Neuronal stem cell (in vitro differentiated cells): ENCODE results near the gene TPRA1.

Experiments used
- DNase-seq: peaks from one replicate; pipeline ENCODE4 v3.0.0-alpha.2; 2013; ENCODE audit warnings: low spot score
- H2AFZ ChIP-seq: one replicate; pipeline ENCODE4 v1.6.1; 2013; ENCODE audit warnings: mild to moderate bottlenecking, low read length, inconsistent platforms
- H2AK5ac ChIP-seq: 2 replicates; pipeline ENCODE4 v1.6.1; 2013; ENCODE audit warnings: low read depth, mild to moderate bottlenecking, inconsistent platforms, low read length, moderate library complexity, mixed read lengths
- H2BK120ac ChIP-seq: 2 replicates; pipeline ENCODE4 v1.6.1; 2013; ENCODE audit warnings: low read depth, mild to moderate bottlenecking, inconsistent platforms, low read length, moderate library complexity, mixed read lengths
- H2BK12ac ChIP-seq: one replicate; pipeline ENCODE4 v1.6.1; 2013; ENCODE audit warnings: low read length, inconsistent platforms
- H2BK15ac ChIP-seq: 2 replicates; pipeline ENCODE4 v1.6.1; 2013; ENCODE audit warnings: mild to moderate bottlenecking, low read length, inconsistent platforms, mixed read lengths
- H2BK5ac ChIP-seq: one replicate; pipeline ENCODE4 v1.6.1; 2013; ENCODE audit warnings: inconsistent platforms, mild to moderate bottlenecking, low read length, moderate library complexity
- H3K14ac ChIP-seq: one replicate; pipeline ENCODE4 v1.6.1; 2013; ENCODE audit warnings: low read length, inconsistent platforms
- H3K18ac ChIP-seq: 2 replicates; pipeline ENCODE4 v1.6.1; 2013; ENCODE audit warnings: low read length, inconsistent platforms
- H3K23ac ChIP-seq: 2 replicates; pipeline ENCODE4 v1.6.1; 2013; ENCODE audit warnings: low read depth, mild to moderate bottlenecking, mixed read lengths, low read length, inconsistent platforms; ENCODE audit not compliant: poor library complexity
- H3K27ac ChIP-seq: replicated peaks from 3 replicates; pipeline ENCODE4 v1.5.1; 2013; ENCODE audit warnings: low read length, inconsistent platforms
- H3K27me3 ChIP-seq, 3 experiments: 2 replicates each; pipeline ENCODE4 v1.6.1; 2013; ENCODE audit warnings: low read length in 3 of 3, mild to moderate bottlenecking in 2 of 3, inconsistent platforms in 1 of 3, low read depth in 1 of 3, mixed read lengths in 1 of 3, moderate library complexity in 1 of 3; ENCODE audit not compliant: control insufficient read depth in 3 of 3, insufficient read depth in 3 of 3
- H3K36me3 ChIP-seq, 2 donors: replicated peaks in 1 of 2; 2 replicates each; pipeline ENCODE4 v1.6.1; 2013; ENCODE audit warnings: low read length in 2 of 2; ENCODE audit not compliant: control insufficient read depth in 2 of 2, insufficient read depth in 2 of 2
- H3K4ac ChIP-seq: 2 replicates; pipeline ENCODE4 v1.6.1; 2013; ENCODE audit warnings: inconsistent platforms, mild to moderate bottlenecking, low read length, moderate library complexity
- H3K4me1 ChIP-seq, 2 donors: 1 replicate in 1 of 2; 2 replicates in 1 of 2; pipeline ENCODE4 v1.6.1; 2013; ENCODE audit warnings: low read length in 2 of 2, low read depth in 1 of 2; ENCODE audit not compliant: control insufficient read depth in 2 of 2, insufficient read depth in 1 of 2
- H3K4me2 ChIP-seq: one replicate; pipeline ENCODE4 v1.6.1; 2013; ENCODE audit warnings: mild to moderate bottlenecking, low read length, inconsistent platforms; ENCODE audit not compliant: insufficient read depth, poor library complexity, severe bottlenecking
- H3K4me3 ChIP-seq, 2 donors: 2 replicates each; pipeline ENCODE4 v1.5.1; 2013; ENCODE audit warnings: low read length in 2 of 2, mild to moderate bottlenecking in 2 of 2, inconsistent platforms in 1 of 2, moderate library complexity in 1 of 2
- H3K79me1 ChIP-seq: one replicate; pipeline ENCODE4 v1.6.1; 2013; ENCODE audit warnings: low read depth, mild to moderate bottlenecking, inconsistent platforms, low read length, moderate library complexity
- H3K9ac ChIP-seq: one replicate; pipeline ENCODE4 v1.6.1; 2013; ENCODE audit warnings: mild to moderate bottlenecking, low read depth, low read length, inconsistent platforms; ENCODE audit not compliant: poor library complexity
- H3K9me3 ChIP-seq, 2 donors: replicated peaks in 1 of 2; 2 replicates each; pipeline versions ENCODE3 to v1.6.1; 2013; ENCODE audit warnings: low read length in 2 of 2, mild to moderate bottlenecking in 2 of 2, inconsistent platforms in 1 of 2, low read depth in 1 of 2, mixed read lengths in 1 of 2, moderate library complexity in 1 of 2; ENCODE audit not compliant: control insufficient read depth in 2 of 2, insufficient read depth in 1 of 2
- H4K8ac ChIP-seq: one replicate; pipeline ENCODE4 v1.6.1; 2013; ENCODE audit warnings: low read depth, mild to moderate bottlenecking, inconsistent platforms, low read length, moderate library complexity
- H4K91ac ChIP-seq: one replicate; pipeline ENCODE4 v1.6.1; 2013; ENCODE audit warnings: low read length, low read depth, mild to moderate bottlenecking, inconsistent platforms; ENCODE audit not compliant: poor library complexity
- WGBS, 2 donors: extraction: QIAGEN DNeasy Blood & Tissue Kit; methylation state at CpG; one replicate each; pipeline ENCODE4 v1.1.7; 2013; ENCODE audit warnings: missing lambda C conversion rate in 2 of 2, mixed read lengths in 1 of 2; ENCODE audit not compliant: insufficient read length in 2 of 2, insufficient replicate concordance in 1 of 2; ENCODE audit errors: extremely low coverage in 2 of 2; 5-methylcytosine and 5-hydroxymethylcytosine counted together

The TPRA1 gene

GRCh38 chr3:127637546-127637945 is 47.0 kb upstream of the TPRA1 start:
- Histone ChIP-seq H3K4me2 (no peak overlapping the region), H3K27me3 (no peaks in the 10 kb centered on the region), H3K9ac (no peak overlapping the region), H2BK5ac (no peak overlapping the region), H4K8ac (no peak overlapping the region), H3K4me1 (no peaks in the 10 kb centered on the region), H4K91ac (no peak overlapping the region), H2AK5ac (no peak overlapping the region), H2AFZ (no peak overlapping the region), H3K4me3 (no peak overlapping the region), H3K4ac (no peak overlapping the region), H3K18ac (no peak overlapping the region), H3K23ac (no peak overlapping the region), H3K14ac (no peak overlapping the region), H3K79me1 (no peaks in the 10 kb centered on the region), H2BK15ac (no peak overlapping the region), H2BK12ac (no peak overlapping the region), H3K27ac (no peak overlapping the region), H3K9me3 (no peaks in the 10 kb centered on the region), H3K36me3 (peaks cover 2 to 28% of the 10 kb centered on the region in 2 donors), H2BK120ac (no peak overlapping the region)
- no peak for DNase-seq
- no CpG with 5 or more reads among the region's 3 CpGs for WGBS, 2 donors

GRCh38 chr3:127634653-127635052 is 44.1 kb upstream of the TPRA1 start:
- H2AFZ ChIP-seq = no peak overlapping the region
- no peak overlapping the region for H2BK15ac ChIP-seq
- H3K4ac ChIP-seq = no peak overlapping the region
- no peak overlapping the region for H2BK120ac ChIP-seq
- peaks cover 2% of the 10 kb centered on the region for H3K79me1 ChIP-seq
- no peak overlapping the region for H3K18ac ChIP-seq
- peaks cover 11 to 12% of the 10 kb centered on the region in 2 donors for H3K4me1 ChIP-seq
- H3K14ac ChIP-seq = no peak overlapping the region
- H3K4me3 ChIP-seq = no peak overlapping the region
- no peak overlapping the region for H3K4me2 ChIP-seq
- H2BK5ac ChIP-seq = no peak overlapping the region
- H3K9me3 ChIP-seq = no peaks in the 10 kb centered on the region
- no peak overlapping the region for H4K91ac ChIP-seq
- H2AK5ac ChIP-seq = no peak overlapping the region
- peaks cover 0 to 7% (median 0%) of the 10 kb centered on the region in 3 experiments for H3K27me3 ChIP-seq
- peaks cover 0 to 7% of the 10 kb centered on the region in 2 donors for H3K36me3 ChIP-seq
- no peak overlapping the region for H3K23ac ChIP-seq
- H4K8ac ChIP-seq = no peak overlapping the region
- no peak overlapping the region for H3K27ac ChIP-seq
- WGBS, 2 donors = no CpG with 5 or more reads among the region's 12 CpGs
- DNase-seq = no peak
- H2BK12ac ChIP-seq = no peak overlapping the region
- H3K9ac ChIP-seq = no peak overlapping the region

GRCh38 chr3:127632035-127632820 is 41.7 kb upstream of the TPRA1 start:
- WGBS, 2 donors = no CpG with 5 or more reads among the region's 8 CpGs
- Histone ChIP-seq H2BK15ac (no peak overlapping the region), H3K9ac (no peak overlapping the region), H2AFZ (no peak overlapping the region), H4K8ac (no peak overlapping the region), H2BK12ac (no peak overlapping the region), H2BK120ac (no peak overlapping the region), H4K91ac (no peak overlapping the region), H3K4me2 (no peak overlapping the region), H3K4ac (no peak overlapping the region), H3K36me3 (no peaks in the 10 kb centered on the region), H3K4me1 (peaks cover 11 to 15% of the 10 kb centered on the region in 2 donors), H2BK5ac (no peak overlapping the region), H3K18ac (no peak overlapping the region), H3K14ac (no peak overlapping the region), H3K23ac (no peak overlapping the region), H3K9me3 (peaks cover 3 to 4% of the 10 kb centered on the region in 2 donors), H3K27ac (no peak overlapping the region), H3K4me3 (no peak overlapping the region), H3K27me3 (peaks cover 2 to 18% (median 15%) of the 10 kb centered on the region in 3 experiments), H2AK5ac (no peak overlapping the region), H3K79me1 (peaks cover 5% of the 10 kb centered on the region)
- no peak for DNase-seq

- no peak overlapping the region for H2BK120ac ChIP-seq
- no peak overlapping the region for H3K27ac ChIP-seq
- H2AK5ac ChIP-seq = no peak overlapping the region
- H3K4ac ChIP-seq = no peak overlapping the region
- H3K23ac ChIP-seq = no peak overlapping the region
- peaks cover 2 to 20% (median 19%) of the 10 kb centered on the region in 3 experiments for H3K27me3 ChIP-seq
- no peak overlapping the region for H4K8ac ChIP-seq
- H3K4me1 ChIP-seq = peaks cover 11 to 15% of the 10 kb centered on the region in 2 donors
- H3K4me3 ChIP-seq = peak overlapping the region; percentile 45 to 60
- no CpG with 5 or more reads among the region's 12 CpGs for WGBS, 2 donors
- H3K9ac ChIP-seq = peak overlapping the region; percentile 37
- peaks cover 3 to 4% of the 10 kb centered on the region in 2 donors for H3K9me3 ChIP-seq
- H2BK5ac ChIP-seq = no peak overlapping the region
- no peaks in the 10 kb centered on the region for H3K36me3 ChIP-seq
- H2BK12ac ChIP-seq = no peak overlapping the region
- no peak overlapping the region for H4K91ac ChIP-seq
- H2AFZ ChIP-seq = no peak overlapping the region
- DNase-seq = no peak
- H3K79me1 ChIP-seq = peaks cover 5% of the 10 kb centered on the region
- no peak overlapping the region for H3K14ac ChIP-seq
- no peak overlapping the region for H2BK15ac ChIP-seq
- no peak overlapping the region for H3K18ac ChIP-seq
- H3K4me2 ChIP-seq = no peak overlapping the region
Observed at GRCh38 chr3:127630811-127631714, 40.5 kb upstream of the TPRA1 start.
